Amygdala (tissue), 56 donors: Measurements from ENCODE around the gene FRMPD3.

Experiments
- DNase-seq, 56 donors: peaks; one replicate each; lab custom pipeline; 2025; lab: John Stamatoyannopoulos, UW

The FRMPD3 gene

GRCh38 chrX:107477406-107477805, 28.0 kb downstream of the FRMPD3 start:
- no peak for DNase-seq

- DNase-seq, result no peak
Observed at GRCh38 chrX:107480272-107480671, 30.8 kb downstream of the FRMPD3 start.

- DNase-seq, result peak in 1 of 56 donors; percentile 8
Observed at GRCh38 chrX:107482046-107482445, 32.6 kb downstream of the FRMPD3 start.

- DNase-seq, result no peak
Observed at GRCh38 chrX:107484002-107484726, 34.7 kb downstream of the FRMPD3 start.

- DNase-seq, result no peak
Observed at GRCh38 chrX:107485013-107485412, 35.6 kb downstream of the FRMPD3 start.

- no peak for DNase-seq
Observed at GRCh38 chrX:107493141-107493540, 43.7 kb downstream of the FRMPD3 start.

- no peak for DNase-seq
Observed at GRCh38 chrX:107496786-107497185, 47.3 kb downstream of the FRMPD3 start.
